Measurements from ENCODE around the gene WIPF2.
"Not testable (repeated sequence)": the region's sequence is repeated elsewhere in the genome, so short reads cannot be mapped to it uniquely, and the experiment has no call there.

DNA sequence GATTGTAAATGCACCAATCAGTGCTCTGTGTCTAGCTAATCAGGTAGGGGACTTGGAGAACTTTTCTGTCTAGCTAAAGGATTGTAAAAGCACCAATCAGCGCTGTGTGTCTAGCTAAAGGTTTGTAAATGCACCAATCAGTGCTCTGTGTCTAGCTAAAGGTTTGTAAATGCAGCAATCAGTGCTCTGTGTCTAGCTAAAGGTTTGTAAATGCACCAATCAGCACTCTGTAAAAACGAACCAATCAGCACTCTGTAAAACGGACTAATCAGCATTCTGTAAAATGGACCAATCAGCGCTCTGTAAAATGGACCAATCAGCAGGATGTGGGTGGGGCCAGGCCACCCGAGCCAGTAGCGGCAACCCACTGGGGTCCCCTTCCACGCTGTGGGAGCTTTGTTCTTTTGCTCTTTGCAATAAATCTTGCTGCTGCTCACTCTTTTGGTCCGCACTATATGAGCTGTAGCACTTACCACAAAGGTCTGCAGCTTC is 21.1 kb upstream of the WIPF2 start:
- TF ChIP-seq, protein P1, sequence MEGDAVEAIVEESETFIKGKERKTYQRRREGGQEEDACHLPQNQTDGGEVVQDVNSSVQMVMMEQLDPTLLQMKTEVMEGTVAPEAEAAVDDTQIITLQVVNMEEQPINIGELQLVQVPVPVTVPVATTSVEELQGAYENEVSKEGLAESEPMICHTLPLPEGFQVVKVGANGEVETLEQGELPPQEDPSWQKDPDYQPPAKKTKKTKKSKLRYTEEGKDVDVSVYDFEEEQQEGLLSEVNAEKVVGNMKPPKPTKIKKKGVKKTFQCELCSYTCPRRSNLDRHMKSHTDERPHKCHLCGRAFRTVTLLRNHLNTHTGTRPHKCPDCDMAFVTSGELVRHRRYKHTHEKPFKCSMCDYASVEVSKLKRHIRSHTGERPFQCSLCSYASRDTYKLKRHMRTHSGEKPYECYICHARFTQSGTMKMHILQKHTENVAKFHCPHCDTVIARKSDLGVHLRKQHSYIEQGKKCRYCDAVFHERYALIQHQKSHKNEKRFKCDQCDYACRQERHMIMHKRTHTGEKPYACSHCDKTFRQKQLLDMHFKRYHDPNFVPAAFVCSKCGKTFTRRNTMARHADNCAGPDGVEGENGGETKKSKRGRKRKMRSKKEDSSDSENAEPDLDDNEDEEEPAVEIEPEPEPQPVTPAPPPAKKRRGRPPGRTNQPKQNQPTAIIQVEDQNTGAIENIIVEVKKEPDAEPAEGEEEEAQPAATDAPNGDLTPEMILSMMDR (conservative IDR thresholded peaks at IDR 0.05), result not testable (repeated sequence)
- not testable (repeated sequence) for TF ChIP-seq EZH2 (IDR thresholded peaks at IDR 0.05; ENCODE audit: low read depth)

Data from PC-9 (cell line).